Measurements from ENCODE around the gene PRDX3. TPM values are rescaled to one million over a fixed set of nuclear protein-coding genes. Genes with fewer than 3 reads are reported as not detected.

The PRDX3 gene
- total and polyA plus RNA-seq, 3 donors from 2014 or later, result 71.7 to 118 (median 101) TPM

DNA sequence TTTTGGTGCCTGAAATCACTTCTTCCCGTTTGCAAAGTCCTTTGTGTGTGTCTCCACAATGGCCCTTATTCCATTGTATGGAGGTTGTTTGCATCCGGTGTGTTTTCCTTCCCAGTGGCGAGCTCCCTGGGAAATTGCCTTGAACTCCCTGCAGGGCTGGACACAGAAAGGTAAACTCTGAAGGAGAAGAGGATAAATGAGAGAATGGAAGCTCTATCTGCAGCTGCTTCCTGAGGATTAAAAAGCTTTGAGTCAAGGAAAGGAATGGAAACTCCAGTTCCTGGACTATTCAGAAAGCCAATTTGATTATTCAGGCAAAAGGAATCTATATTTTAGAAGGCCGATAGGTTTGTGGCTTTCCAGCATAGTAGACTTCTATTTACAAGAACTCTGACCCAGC lies 24.4 kb upstream of the PRDX3 start:
- Histone ChIP-seq H3K27me3 (no peaks in the 10 kb centered on the region), H3K27ac (no peak overlapping the region), H3K36me3 (ENCODE audit: low read depth, missing control alignments) (no peaks in the 10 kb centered on the region), H3K4me3 (no peak overlapping the region), H3K9me3 (no peaks in the 10 kb centered on the region), H3K4me1 (no peaks in the 10 kb centered on the region)
- DNase-seq, result no peak
- 73 to 86% methylated on average over 4 of the region's 4 CpGs for WGBS, 2 donors
- intact Hi-C loops (cut with DNase I; ENCODE audit: low total_unique reads), result loop anchor here (10.0 kb wide), 2 partner anchors 212 to 242 kb away; no protein-coding TSS in a partner anchor
- no peak for TF ChIP-seq POLR2A (IDR thresholded peaks at IDR 0.05)
- TF ChIP-seq, protein P1, sequence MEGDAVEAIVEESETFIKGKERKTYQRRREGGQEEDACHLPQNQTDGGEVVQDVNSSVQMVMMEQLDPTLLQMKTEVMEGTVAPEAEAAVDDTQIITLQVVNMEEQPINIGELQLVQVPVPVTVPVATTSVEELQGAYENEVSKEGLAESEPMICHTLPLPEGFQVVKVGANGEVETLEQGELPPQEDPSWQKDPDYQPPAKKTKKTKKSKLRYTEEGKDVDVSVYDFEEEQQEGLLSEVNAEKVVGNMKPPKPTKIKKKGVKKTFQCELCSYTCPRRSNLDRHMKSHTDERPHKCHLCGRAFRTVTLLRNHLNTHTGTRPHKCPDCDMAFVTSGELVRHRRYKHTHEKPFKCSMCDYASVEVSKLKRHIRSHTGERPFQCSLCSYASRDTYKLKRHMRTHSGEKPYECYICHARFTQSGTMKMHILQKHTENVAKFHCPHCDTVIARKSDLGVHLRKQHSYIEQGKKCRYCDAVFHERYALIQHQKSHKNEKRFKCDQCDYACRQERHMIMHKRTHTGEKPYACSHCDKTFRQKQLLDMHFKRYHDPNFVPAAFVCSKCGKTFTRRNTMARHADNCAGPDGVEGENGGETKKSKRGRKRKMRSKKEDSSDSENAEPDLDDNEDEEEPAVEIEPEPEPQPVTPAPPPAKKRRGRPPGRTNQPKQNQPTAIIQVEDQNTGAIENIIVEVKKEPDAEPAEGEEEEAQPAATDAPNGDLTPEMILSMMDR (IDR thresholded peaks at IDR 0.05), result no peak

DNA sequence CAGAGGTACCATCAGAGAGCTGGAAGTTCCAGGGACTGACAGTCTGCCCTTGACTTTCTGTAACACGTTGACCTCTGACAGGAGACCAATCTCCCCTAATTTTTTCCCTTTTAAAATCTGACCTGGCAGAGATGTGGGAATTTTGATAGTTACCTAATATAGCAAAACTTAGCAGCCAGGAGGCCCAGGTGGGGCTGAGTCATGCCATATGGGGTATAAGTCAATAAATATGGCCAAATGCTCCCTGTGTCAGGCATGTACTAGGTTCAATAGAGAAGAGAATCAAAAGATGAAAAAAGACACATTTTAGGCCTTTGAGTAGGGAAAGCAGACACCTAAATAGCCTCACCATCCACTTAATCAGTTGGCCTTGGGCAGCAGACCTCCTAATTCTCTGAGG lies 22.6 kb upstream of the PRDX3 start:
- Histone ChIP-seq H3K9me3 (no peaks in the 10 kb centered on the region), H3K4me3 (no peak overlapping the region), H3K4me1 (no peaks in the 10 kb centered on the region), H3K27ac (no peak overlapping the region), H3K36me3 (ENCODE audit: low read depth, missing control alignments) (no peaks in the 10 kb centered on the region), H3K27me3 (no peaks in the 10 kb centered on the region)
- no peak for DNase-seq
- intact Hi-C loops (cut with DNase I; ENCODE audit: low total_unique reads), result loop anchor here (10.0 kb wide), 2 partner anchors 214 to 244 kb away; no protein-coding TSS in a partner anchor
- 83 to 92% methylated on average over 1 of the region's 1 CpG for WGBS, 2 donors
- no peak for TF ChIP-seq POLR2A (IDR thresholded peaks at IDR 0.05)
- TF ChIP-seq, protein P1 (IDR thresholded peaks at IDR 0.05), result no peak

DNA sequence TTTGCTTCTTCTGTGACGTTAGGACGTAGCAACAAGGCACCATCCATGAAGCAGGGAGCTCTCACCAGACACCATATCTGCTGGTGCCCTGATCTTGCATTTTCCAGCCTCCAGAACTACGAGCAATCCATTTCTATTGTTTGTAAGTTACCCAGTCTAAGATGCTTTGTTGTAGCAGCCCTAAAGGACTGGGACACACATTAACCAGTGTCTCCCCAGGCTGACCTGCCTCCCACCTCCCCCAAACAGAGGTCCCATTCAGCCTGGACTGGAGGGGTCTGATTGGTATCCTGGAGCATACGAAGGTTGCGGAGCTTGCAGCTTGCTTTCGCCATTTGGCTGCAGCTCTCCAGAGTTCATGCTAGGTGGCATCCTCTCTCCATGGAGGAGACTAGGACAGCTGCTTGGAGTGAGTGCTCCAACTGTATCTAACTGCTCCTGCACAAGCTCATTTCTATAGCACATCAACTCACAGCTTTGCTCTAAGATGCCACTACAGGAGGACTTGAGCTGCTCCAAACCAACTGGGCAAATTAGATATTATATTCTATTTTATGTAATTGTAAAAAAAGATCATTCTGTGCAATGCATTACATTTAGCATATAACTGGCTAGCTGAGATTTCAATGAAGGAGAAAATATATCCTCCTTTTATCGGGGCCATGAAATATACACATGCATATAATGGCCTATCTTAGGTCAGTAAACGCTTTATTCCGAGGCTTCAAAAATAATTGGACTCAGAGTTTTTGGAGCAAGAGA lies 20.8 kb upstream of the PRDX3 start:
- no peaks in the 10 kb centered on the region for H3K36me3 ChIP-seq (ENCODE audit: low read depth, missing control alignments)
- intact Hi-C loops (cut with DNase I; ENCODE audit: low total_unique reads), result no loop called here
- WGBS, 2 donors, result 47 to 79% methylated on average over 6 to 9 of the region's 9 CpGs
- H3K27me3 ChIP-seq, result no peaks in the 10 kb centered on the region
- no peaks in the 10 kb centered on the region for H3K4me1 ChIP-seq
- H3K27ac ChIP-seq, result no peak overlapping the region
- TF ChIP-seq, protein P1 (IDR thresholded peaks at IDR 0.05), result peak; percentile 14 to 50 (median 37)
- no peak for TF ChIP-seq POLR2A (IDR thresholded peaks at IDR 0.05)
- H3K9me3 ChIP-seq, result no peaks in the 10 kb centered on the region
- DNase-seq, result peak; percentile 79
- H3K4me3 ChIP-seq, result no peak overlapping the region

DNA sequence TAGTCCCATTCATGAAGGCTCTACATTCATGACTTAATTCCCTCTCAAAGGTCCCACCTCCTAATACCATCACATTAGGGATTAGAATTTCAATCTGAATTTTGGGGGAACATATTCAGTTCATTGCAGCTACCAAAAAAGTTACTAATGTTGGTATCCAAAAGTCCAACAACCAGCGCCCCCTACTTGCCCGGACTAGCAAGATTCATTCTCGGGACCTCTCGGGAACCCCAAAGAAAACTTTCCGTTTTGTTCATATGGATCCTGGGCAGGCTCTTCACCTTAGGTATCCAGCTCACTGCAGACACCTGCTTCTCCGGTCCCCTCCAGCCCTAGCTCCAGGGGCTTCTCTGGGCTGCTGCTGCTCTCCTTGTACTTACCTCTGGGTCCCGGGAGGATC lies 19.8 kb upstream of the PRDX3 start:
- 55 to 60% methylated on average over 7 of the region's 7 CpGs for WGBS, 2 donors
- Histone ChIP-seq H3K27ac (no peak overlapping the region), H3K36me3 (ENCODE audit: low read depth, missing control alignments) (no peaks in the 10 kb centered on the region), H3K4me3 (no peak overlapping the region), H3K4me1 (no peaks in the 10 kb centered on the region), H3K9me3 (no peaks in the 10 kb centered on the region), H3K27me3 (no peaks in the 10 kb centered on the region)
- TF ChIP-seq, protein P1 (IDR thresholded peaks at IDR 0.05), result peak in 2 of 3 experiments; percentile 17 to 29
- no peak for TF ChIP-seq POLR2A (IDR thresholded peaks at IDR 0.05)
- DNase-seq, result no peak
- intact Hi-C loops (cut with DNase I; ENCODE audit: low total_unique reads), result no loop called here

DNA sequence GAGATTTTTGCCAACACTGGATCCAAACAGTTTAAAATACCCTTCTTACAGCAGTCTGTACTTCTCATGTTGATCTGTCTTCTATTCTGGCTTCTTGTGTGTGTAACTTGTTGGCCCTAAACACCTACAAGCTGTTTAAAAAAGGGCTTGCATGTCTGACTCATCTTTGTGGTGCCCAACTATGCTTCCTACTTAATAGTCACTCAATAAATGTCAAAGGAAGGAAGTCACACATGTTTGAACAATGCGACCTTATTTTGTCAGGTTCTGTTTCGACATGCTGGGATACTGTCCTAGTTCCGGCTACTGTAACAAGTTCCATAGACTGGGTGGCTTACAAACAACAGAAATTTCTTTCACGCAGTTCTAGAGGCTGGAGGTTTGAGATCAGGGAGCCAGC lies 19.3 kb upstream of the PRDX3 start:
- no peaks in the 10 kb centered on the region for H3K9me3 ChIP-seq
- H3K4me3 ChIP-seq, result no peak overlapping the region
- H3K36me3 ChIP-seq (ENCODE audit: low read depth, missing control alignments), result no peaks in the 10 kb centered on the region
- no peak overlapping the region for H3K27ac ChIP-seq
- intact Hi-C loops (cut with DNase I; ENCODE audit: low total_unique reads), result no loop called here
- 55 to 74% methylated on average over 4 of the region's 4 CpGs for WGBS, 2 donors
- H3K27me3 ChIP-seq, result no peaks in the 10 kb centered on the region
- no peaks in the 10 kb centered on the region for H3K4me1 ChIP-seq
- TF ChIP-seq, protein P1 (IDR thresholded peaks at IDR 0.05), result no peak
- TF ChIP-seq POLR2A (IDR thresholded peaks at IDR 0.05), result no peak
- DNase-seq, result no peak

All from testis (tissue), 3 donors.